NCI-H2196 (cell line): ENCODE results near the gene POU2F2.
"Not testable (repeated sequence)": the region's sequence is repeated elsewhere in the genome, so short reads cannot be mapped to it uniquely, and the experiment has no call there.

Source experiments
- DNase-seq: peaks from one replicate; lab custom pipeline; 2025; ENCODE audit not compliant: unreplicated experiment; lab: John Stamatoyannopoulos, UW

Gene POU2F2

DNA sequence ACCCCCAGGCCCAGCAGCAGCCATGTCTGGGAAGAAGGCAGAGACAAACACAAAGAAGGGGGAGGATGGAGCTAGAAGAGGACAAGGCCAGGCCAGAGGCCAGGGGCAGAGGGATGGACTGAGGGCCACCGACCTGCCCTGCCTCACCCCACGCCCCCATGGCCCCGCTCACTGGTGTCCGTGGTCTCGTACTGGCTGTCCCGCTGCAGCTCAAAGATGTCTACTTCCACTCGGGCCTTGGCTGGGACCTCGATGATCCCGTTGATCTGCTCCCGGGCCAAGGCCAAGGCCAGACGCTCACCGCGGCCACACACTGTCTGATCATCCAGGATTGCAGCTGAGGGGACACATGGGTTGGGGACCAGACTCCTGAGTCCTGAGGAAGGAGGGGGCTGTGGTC is 67.2 kb downstream of the POU2F2 start:
- no peak for DNase-seq

DNA sequence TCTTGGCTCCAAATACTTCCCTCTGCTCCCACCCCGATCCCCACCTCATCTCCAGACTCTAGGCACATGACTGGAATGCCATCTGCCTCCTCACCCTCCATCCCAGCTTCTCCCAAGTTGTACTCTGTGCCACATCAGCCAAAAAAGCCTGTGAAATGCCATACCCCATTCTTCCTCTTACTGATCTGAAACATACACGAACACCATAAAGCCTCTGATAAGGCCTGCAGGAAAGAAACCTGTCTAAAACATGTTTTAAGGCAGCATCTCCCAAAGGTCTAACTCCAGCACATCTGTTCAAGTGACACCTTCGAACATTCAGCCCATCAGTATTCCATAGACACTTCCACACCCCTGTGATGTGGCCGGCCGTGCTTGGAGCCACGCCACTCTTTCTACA is 67.8 kb downstream of the POU2F2 start:
- no peak for DNase-seq

- no peak for DNase-seq
These were observed 69.9 kb downstream of the POU2F2 start for GRCh38 chr19:42062381-42062780.

GRCh38 chr19:42060117-42060516 is 72.1 kb downstream of the POU2F2 start:
- no peak for DNase-seq

DNA sequence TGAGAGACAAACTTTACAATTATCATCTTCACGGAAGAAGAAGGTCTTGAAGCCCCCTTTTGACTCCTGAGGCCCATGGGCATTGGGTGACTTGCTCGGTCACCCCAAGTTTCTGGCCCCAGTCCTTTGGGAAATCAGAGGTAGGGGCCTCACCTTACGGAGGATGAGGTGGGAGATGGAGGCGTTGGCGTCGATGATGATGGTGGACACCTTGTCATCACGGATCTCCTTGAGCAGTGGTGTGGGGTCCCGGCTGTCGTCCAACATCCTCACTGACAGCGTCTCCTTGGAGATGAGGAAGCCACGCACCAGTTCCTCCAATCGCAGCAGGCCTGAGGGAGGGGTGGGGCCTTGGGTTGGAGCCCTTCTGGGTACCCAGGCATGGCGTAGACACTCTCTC is 73.0 kb downstream of the POU2F2 start:
- DNase-seq, result no peak

- DNase-seq, result no peak
These were observed 74.4 kb downstream of the POU2F2 start for GRCh38 chr19:42057846-42058245.

GRCh38 chr19:42054205-42054604 is 78.0 kb downstream of the POU2F2 start:
- no peak for DNase-seq

GRCh38 chr19:42053037-42053935 is 79.0 kb downstream of the POU2F2 start:
- DNase-seq, result no peak

GRCh38 chr19:42052241-42052863 is 79.9 kb downstream of the POU2F2 start:
- peak; percentile 14 for DNase-seq

DNA sequence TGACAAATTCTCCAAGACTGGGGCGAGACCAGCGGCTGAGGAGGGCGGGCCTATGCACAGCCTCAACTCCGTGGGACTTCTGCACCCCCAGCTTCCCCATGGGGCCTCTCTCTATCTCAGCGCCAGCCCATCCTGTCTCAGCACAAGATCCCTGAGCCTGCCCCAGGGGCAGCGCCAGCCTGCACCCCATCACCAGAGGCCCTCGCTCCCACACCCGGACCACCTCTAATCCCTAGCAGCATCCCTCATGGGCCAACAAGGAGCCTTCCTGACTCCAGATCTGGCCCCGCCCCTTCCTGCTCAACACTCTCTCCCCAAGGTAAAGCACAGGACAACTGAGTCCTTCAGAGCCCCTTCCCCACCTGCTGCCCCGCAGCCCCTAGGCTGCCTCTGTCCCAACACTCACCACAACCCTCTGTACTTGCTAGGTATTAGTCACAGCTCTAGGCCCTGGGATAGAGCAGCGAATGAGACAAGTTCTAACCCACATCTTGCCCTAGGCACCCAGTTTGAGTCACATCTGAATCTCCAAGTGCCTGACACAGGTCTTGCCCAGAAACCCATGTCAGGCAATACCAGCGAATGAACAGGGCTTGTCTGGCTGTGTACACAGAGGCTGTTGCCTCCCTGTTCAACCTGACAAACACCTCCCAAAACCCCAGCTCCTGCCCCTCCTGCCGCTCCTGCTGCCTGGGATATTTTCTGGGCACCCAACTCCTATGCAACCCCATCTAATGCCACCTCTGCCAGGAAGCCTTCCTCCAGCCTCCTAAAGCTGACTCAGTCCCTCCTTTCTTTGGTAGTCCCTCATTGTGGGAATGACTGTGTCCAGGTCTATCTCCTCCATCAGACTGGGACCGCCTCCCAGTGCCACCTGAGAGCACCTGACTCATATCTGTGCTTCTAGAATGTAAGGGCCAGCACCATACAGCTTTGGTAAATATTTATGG is 80.8 kb downstream of the POU2F2 start:
- DNase-seq, result no peak

GRCh38 chr19:42048992-42049391 is 83.3 kb downstream of the POU2F2 start:
- DNase-seq, result peak; percentile 10

- DNase-seq, result no peak
These were observed 86.7 kb downstream of the POU2F2 start for GRCh38 chr19:42045575-42045974.

DNA sequence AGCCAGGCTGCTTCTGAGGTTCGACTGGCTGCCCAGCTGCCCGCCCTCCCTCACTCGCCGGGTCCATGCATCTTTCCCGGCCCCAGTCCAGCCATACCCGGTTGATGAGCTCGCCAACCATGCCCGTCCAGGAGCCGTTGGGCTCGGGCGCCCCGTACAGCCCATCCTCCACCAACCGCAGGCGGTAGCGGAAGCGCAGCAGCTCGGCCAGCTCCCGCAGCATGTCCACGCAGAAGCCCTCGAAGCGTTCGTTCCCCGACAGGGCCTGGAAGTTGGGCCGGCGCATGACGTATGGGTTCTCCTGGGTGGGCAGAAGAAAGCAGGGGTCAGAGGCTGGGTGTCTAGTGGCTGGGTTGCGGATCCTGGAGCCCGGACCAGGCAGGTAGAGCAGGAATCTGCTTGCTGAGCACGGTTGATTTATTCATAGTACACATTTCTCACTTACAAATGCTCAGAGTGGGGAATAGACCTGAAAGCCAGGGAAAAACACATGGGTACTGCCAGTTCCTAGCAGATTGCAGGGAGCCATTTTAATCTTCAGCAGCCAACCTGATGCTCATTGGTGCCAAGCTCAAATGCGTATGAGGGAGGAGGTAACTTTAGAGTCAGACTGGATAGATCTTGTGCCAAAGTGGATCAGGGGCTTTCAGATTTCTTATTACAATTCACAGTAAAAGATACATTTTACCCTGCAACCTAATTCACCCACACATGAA is 89.6 kb downstream of the POU2F2 start:
- no peak for DNase-seq

DNA sequence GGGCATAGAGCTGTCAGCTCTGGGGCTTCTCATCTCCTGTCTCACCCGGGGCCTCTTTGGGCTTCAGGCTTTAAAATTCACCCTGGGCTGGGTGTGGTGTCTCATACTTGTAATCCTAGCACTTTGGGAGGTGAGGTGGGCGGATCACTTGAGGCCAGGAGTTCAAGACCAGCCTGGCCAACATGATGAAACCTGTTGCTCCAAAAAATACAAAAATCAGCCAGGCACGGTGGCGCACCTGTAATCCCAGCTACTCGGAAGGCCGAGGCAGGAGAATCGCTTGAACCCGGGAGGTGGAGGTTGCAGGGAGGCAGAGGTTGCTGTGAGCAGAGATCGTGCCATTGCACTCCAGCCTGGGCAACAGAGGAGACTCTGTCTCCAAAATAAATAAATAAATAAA is 91.8 kb downstream of the POU2F2 start:
- not testable (repeated sequence) for DNase-seq

GRCh38 chr19:42040031-42040430 is 92.2 kb downstream of the POU2F2 start:
- no peak for DNase-seq

GRCh38 chr19:42038666-42039065 is 93.6 kb downstream of the POU2F2 start:
- DNase-seq, result no peak

DNA sequence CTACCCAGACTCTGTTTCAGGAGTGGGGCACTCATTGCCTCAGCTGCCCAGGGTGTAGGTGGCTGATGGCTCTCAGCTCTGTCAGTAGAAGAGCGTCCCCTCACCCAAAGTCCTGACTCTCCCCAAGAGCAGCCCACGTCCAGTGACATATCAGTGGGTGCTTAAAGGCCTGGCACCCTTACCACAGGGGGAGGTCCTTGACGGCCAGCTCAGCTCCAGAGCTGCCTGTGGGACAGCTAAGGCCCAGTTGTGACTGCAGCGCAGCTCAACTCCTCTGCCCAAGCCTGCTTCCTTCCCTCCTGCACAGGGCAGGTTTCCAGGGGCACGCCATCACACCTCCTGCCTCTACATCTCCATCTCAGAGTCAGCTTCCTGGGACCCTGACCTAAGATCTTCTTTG is 94.6 kb downstream of the POU2F2 start:
- no peak for DNase-seq
